H1 (cell line): ENCODE data around the gene PRSS12. TPM values are rescaled to one million over a fixed set of nuclear protein-coding genes. Genes with fewer than 3 reads are reported as not detected.

Experiments
- CTCF ChIA-PET: fragments of 300-600 bp; sonication (Branson Sonifier 250); formaldehyde crosslinking; loops from one replicate; lab custom pipeline; 2021; ENCODE audit not compliant: partially characterized antibody; lab: Charles Lee
- POLR2A ChIA-PET: fragments of 300-600 bp; sonication (Branson Sonifier 250); formaldehyde crosslinking; loops from one replicate; lab custom pipeline; 2021; ENCODE audit warnings: inconsistent platforms; ENCODE audit not compliant: partially characterized antibody; lab: Charles Lee
- DNase-seq, 2 experiments: peaks; one replicate each; pipeline versions ENCODE4 v3.0.0 to v3.0.0-alpha.2; 2010 to 2022; ENCODE audit warnings: low spot score in 2 of 2, low read depth in 1 of 2, mixed read lengths in 1 of 2
- FAIRE-seq: peaks from 2 replicates; lab custom pipeline; 2011; peaks lifted over from hg19 to GRCh38; lab: Jason Lieb, UNC
- H2AFZ ChIP-seq: 2 replicates; pipeline ENCODE4 v1.8.1; 2012; ENCODE audit warnings: low read length, inconsistent platforms
- H2AK5ac ChIP-seq: 2 replicates; pipeline ENCODE4 v1.6.1; 2013; ENCODE audit warnings: low read depth, low read length
- H2BK120ac ChIP-seq: replicated peaks from 2 replicates; pipeline ENCODE3; 2013; ENCODE audit warnings: low read depth, low read length, inconsistent platforms
- H2BK12ac ChIP-seq: 2 replicates; pipeline ENCODE4 v1.6.1; 2013; ENCODE audit warnings: low read depth, low read length
- H2BK15ac ChIP-seq: 2 replicates; pipeline ENCODE4 v1.6.1; 2013; ENCODE audit warnings: low read length
- H2BK20ac ChIP-seq: 2 replicates; pipeline ENCODE4 v1.6.1; 2013; ENCODE audit warnings: low read length
- H2BK5ac ChIP-seq: 2 replicates; pipeline ENCODE4 v1.6.1; 2013; ENCODE audit warnings: low read depth, low read length
- H3K14ac ChIP-seq: 2 replicates; pipeline ENCODE4 v1.6.1; 2013; ENCODE audit warnings: inconsistent platforms; ENCODE audit not compliant: insufficient read length
- H3K18ac ChIP-seq: 2 replicates; pipeline ENCODE4 v1.6.1; 2013; ENCODE audit warnings: low read length; ENCODE audit errors: extremely low read depth
- H3K23ac ChIP-seq: 2 replicates; pipeline ENCODE4 v1.6.1; 2013; ENCODE audit warnings: inconsistent platforms; ENCODE audit not compliant: insufficient read length
- H3K23me2 ChIP-seq: 2 replicates; pipeline ENCODE4 v1.6.1; 2013; ENCODE audit warnings: low read depth, low read length
- H3K27ac ChIP-seq: 2 replicates; pipeline ENCODE4 v1.6.1; 2011; ENCODE audit warnings: low read depth, low read length, inconsistent platforms
- H3K27me3 ChIP-seq, 4 experiments: replicated peaks in 1 of 4; 1 replicate in 1 of 4; 2 replicates in 3 of 4; pipeline versions ENCODE4 v1.6.1 to v1.8.1; 2011 to 2013; ENCODE audit warnings: low read length in 3 of 4, mild to moderate bottlenecking in 3 of 4, inconsistent platforms in 2 of 4, mixed read lengths in 2 of 4, moderate library complexity in 1 of 4; ENCODE audit not compliant: control insufficient read depth in 3 of 4, insufficient read depth in 3 of 4; ENCODE audit errors: extremely low read depth in 1 of 4
- H3K36me3 ChIP-seq, 4 experiments: 2 replicates each; pipeline versions ENCODE4 v1.6.1 to v1.8.1; 2011 to 2013; ENCODE audit warnings: mild to moderate bottlenecking in 4 of 4, low read length in 3 of 4, moderate library complexity in 2 of 4, control low read depth in 1 of 4, inconsistent platforms in 1 of 4; ENCODE audit not compliant: insufficient read depth in 4 of 4, control insufficient read depth in 2 of 4
- H3K4ac ChIP-seq: replicated peaks from 2 replicates; pipeline ENCODE3; 2013; ENCODE audit warnings: low read length, low read depth, mixed read lengths, inconsistent platforms; ENCODE audit not compliant: insufficient read length
- H3K4me1 ChIP-seq, 4 experiments: replicated peaks in 1 of 4; 1 replicate in 1 of 4; 2 replicates in 3 of 4; pipeline versions ENCODE4 v1.6.1 to v1.8.1; 2011 to 2013; ENCODE audit warnings: low read length in 3 of 4, inconsistent platforms in 2 of 4, mixed read lengths in 1 of 4; ENCODE audit not compliant: insufficient read depth in 4 of 4, control insufficient read depth in 3 of 4
- H3K4me2 ChIP-seq, 2 experiments: 2 replicates each; pipeline versions ENCODE4 v1.6.1 to v1.8.1; 2011 to 2013; ENCODE audit warnings: low read depth in 2 of 2, low read length in 2 of 2, control low read depth in 1 of 2, inconsistent platforms in 1 of 2, mild to moderate bottlenecking in 1 of 2; ENCODE audit not compliant: insufficient read depth in 1 of 2
- H3K4me3 ChIP-seq, 4 experiments: fragments of 200-600, 300-600 bp in 1 of 4; sonication (generic), shearing (Covaris generic), sonication (Bioruptor Twin) in 1 of 4; 2 replicates each; pipeline versions ENCODE4 v1.5.1 to v1.8.1; 2011 to 2016; ENCODE audit warnings: low read length in 4 of 4, low read depth in 3 of 4, control low read depth in 2 of 4, inconsistent platforms in 2 of 4, mild to moderate bottlenecking in 2 of 4, mixed read lengths in 1 of 4, moderate library complexity in 1 of 4; ENCODE audit not compliant: insufficient read depth in 2 of 4; ENCODE audit errors: extremely low read depth in 1 of 4
- H3K56ac ChIP-seq: replicated peaks from 2 replicates; pipeline ENCODE3; 2013; ENCODE audit warnings: low read depth, mild to moderate bottlenecking, mixed read lengths, low read length, inconsistent platforms; ENCODE audit not compliant: insufficient read length
- H3K79me1 ChIP-seq: 2 replicates; pipeline ENCODE4 v1.6.1; 2013; ENCODE audit warnings: low read depth, low read length, control low read depth
- H3K79me2 ChIP-seq, 2 experiments: 2 replicates each; pipeline versions ENCODE4 v1.6.1 to v1.8.1; 2012 to 2013; ENCODE audit warnings: low read length in 2 of 2, mild to moderate bottlenecking in 2 of 2, inconsistent platforms in 1 of 2; ENCODE audit not compliant: insufficient read depth in 2 of 2, control insufficient read depth in 1 of 2
- H3K9ac ChIP-seq, 4 experiments: replicated peaks in 1 of 4; 1 replicate in 1 of 4; 2 replicates in 3 of 4; pipeline versions ENCODE4 v1.6.1 to v1.8.1; 2011 to 2013; ENCODE audit warnings: low read depth in 3 of 4, low read length in 3 of 4, control low read depth in 2 of 4, mild to moderate bottlenecking in 2 of 4, moderate library complexity in 2 of 4, inconsistent platforms in 1 of 4; ENCODE audit errors: extremely low read depth in 1 of 4
- H3K9me3 ChIP-seq, 2 experiments: 2 replicates each; pipeline versions ENCODE4 v1.6.1 to v1.8.1; 2012 to 2013; ENCODE audit warnings: mild to moderate bottlenecking in 2 of 2, moderate library complexity in 2 of 2, control low read depth in 1 of 2, inconsistent platforms in 1 of 2, low read depth in 1 of 2, low read length in 1 of 2, mixed read lengths in 1 of 2; ENCODE audit not compliant: insufficient read depth in 2 of 2
- H4K20me1 ChIP-seq, 2 experiments: replicated peaks in 1 of 2; 2 replicates each; pipeline versions ENCODE3 to v1.8.1; 2011 to 2013; ENCODE audit warnings: inconsistent platforms in 2 of 2, low read length in 2 of 2, mild to moderate bottlenecking in 1 of 2; ENCODE audit not compliant: insufficient read depth in 2 of 2, control insufficient read depth in 1 of 2
- H4K5ac ChIP-seq: 2 replicates; pipeline ENCODE4 v1.6.1; 2013; ENCODE audit warnings: low read length, low read depth, mixed read lengths, inconsistent platforms; ENCODE audit not compliant: insufficient read length
- H4K8ac ChIP-seq: 2 replicates; pipeline ENCODE4 v1.8.0; 2013; ENCODE audit warnings: mild to moderate bottlenecking, moderate library complexity, low read length, inconsistent platforms; ENCODE audit not compliant: insufficient read depth; ENCODE audit errors: extremely low read depth
- H4K91ac ChIP-seq: replicated peaks from 2 replicates; pipeline ENCODE3; 2013; ENCODE audit warnings: low read length, mixed read lengths, inconsistent platforms; ENCODE audit not compliant: insufficient read length
- BACH1 ChIP-seq: IDR thresholded peaks from 2 replicates; pipeline ENCODE4 v1.6.1; 2012; ENCODE audit warnings: low read length, improper control_type of control experiment
- CBX5 ChIP-seq: fragments of 300-800, 300-1000 bp; sonication (generic); IDR thresholded peaks from 2 replicates; pipeline ENCODE4 v1.7.1; 2016; ENCODE audit warnings: antibody characterized with exemption, low read length, low read depth
- CBX8 ChIP-seq: fragments of 300-800, 300-1000 bp; sonication (generic); IDR thresholded peaks from 2 replicates; pipeline ENCODE4 v1.7.1; 2016; ENCODE audit warnings: low read depth, low read length, borderline replicate concordance
- HDAC2 ChIP-seq, 2 experiments: fragments of 300-600 bp in 1 of 2; sonication (generic) in 1 of 2; IDR thresholded peaks; 2 replicates each; pipeline ENCODE4 v1.6.1; 2011 to 2012; ENCODE audit warnings: low read depth in 2 of 2, low read length in 2 of 2, mild to moderate bottlenecking in 2 of 2, moderate library complexity in 2 of 2, borderline replicate concordance in 1 of 2, inconsistent platforms in 1 of 2
- NRF1 ChIP-seq: IDR thresholded peaks from 2 replicates; pipeline ENCODE4 v1.6.1; 2011; ENCODE audit warnings: mild to moderate bottlenecking, low read depth, low read length, improper control_type of control experiment
- POLR2A ChIP-seq, 2 experiments: IDR thresholded peaks; 1 replicate in 1 of 2; 2 replicates in 1 of 2; pipeline ENCODE4 v1.6.1; 2011; ENCODE audit warnings: low read depth in 2 of 2, low read length in 2 of 2, mild to moderate bottlenecking in 2 of 2; ENCODE audit errors: control extremely low read depth in 1 of 2
- SP1 ChIP-seq: IDR thresholded peaks from 2 replicates; pipeline ENCODE4 v1.6.1; 2011; ENCODE audit warnings: low read depth, low read length
- TAF7 ChIP-seq: optimal IDR thresholded peaks from 2 replicates; pipeline ENCODE3; 2011; ENCODE audit warnings: low read depth, mild to moderate bottlenecking, inconsistent platforms, low read length, moderate library complexity, borderline replicate concordance
- ZNF274 ChIP-seq: IDR thresholded peaks from 2 replicates; pipeline ENCODE4 v1.7.0; 2012; ENCODE audit warnings: low read length, borderline replicate concordance; ENCODE audit errors: extremely low read depth
- WGBS, 2 experiments: shearing (Covaris generic) in 1 of 2; methylation state at CpG; one replicate each; pipeline versions ENCODE4 v1.1.6 to v1.1.7; 2013 to 2015; ENCODE audit warnings: low lambda C conversion rate in 2 of 2, mixed read lengths in 2 of 2, inconsistent platforms in 1 of 2, low coverage in 1 of 2, missing lambda C conversion rate in 1 of 2; ENCODE audit not compliant: insufficient replicate concordance in 2 of 2, insufficient coverage in 1 of 2, insufficient read length in 1 of 2; ENCODE audit errors: extremely low coverage in 1 of 2, missing lambda C conversion rate in 1 of 2; 5-methylcytosine and 5-hydroxymethylcytosine counted together
- polyA plus RNA-seq, 7 experiments: library from polyadenylated mRNA; depleted of rRNA in 3 of 7; stranded (reverse) in 5 of 7; unstranded in 2 of 7; fragments of >200 nt in 5 of 7; fragments of 200-250 nt in 2 of 7; gene quantifications; 1 replicate in 5 of 7; 2 replicates in 1 of 7; 4 replicates in 1 of 7; pipeline versions ENCODE4 v1.2.1 to v1.2.3, GENCODE V29; 2011 to 2013; ENCODE audit warnings: missing spikeins in 2 of 7, mixed read lengths in 2 of 7
- total RNA-seq: library from RNA; stranded (reverse); fragmentation: NEBNext Ultra II Directional; extraction: Animal tissue kit (Norgen Biotek cat#: 25700); gene quantifications from 2 replicates; pipeline ENCODE4 v1.2.1, GENCODE V29; 2021
- TF ChIP-seq, protein P1 (sequence below): IDR thresholded peaks from 2 replicates; pipeline ENCODE4 v1.6.1; 2011; ENCODE audit warnings: low read depth, mild to moderate bottlenecking, low read length; ENCODE audit not compliant: insufficient read depth
- TF ChIP-seq, protein P2 (sequence below), 3 experiments: IDR thresholded peaks; 1 replicate in 2 of 3; 2 replicates in 1 of 3; pipeline versions ENCODE4 v1.5.1 to v1.6.1; 2011; ENCODE audit warnings: low read length in 3 of 3, mild to moderate bottlenecking in 3 of 3, inconsistent platforms in 2 of 3, low read depth in 1 of 3, moderate library complexity in 1 of 3; ENCODE audit not compliant: insufficient read depth in 1 of 3; ENCODE audit errors: control extremely low read depth in 1 of 3

PRSS12 gene
- total and polyA plus RNA-seq, 2 of the 8 experiments (the other 6 are each of a cell fraction or from before 2014, with no cell fraction given), result 2.6 to 9.3 TPM

DNA sequence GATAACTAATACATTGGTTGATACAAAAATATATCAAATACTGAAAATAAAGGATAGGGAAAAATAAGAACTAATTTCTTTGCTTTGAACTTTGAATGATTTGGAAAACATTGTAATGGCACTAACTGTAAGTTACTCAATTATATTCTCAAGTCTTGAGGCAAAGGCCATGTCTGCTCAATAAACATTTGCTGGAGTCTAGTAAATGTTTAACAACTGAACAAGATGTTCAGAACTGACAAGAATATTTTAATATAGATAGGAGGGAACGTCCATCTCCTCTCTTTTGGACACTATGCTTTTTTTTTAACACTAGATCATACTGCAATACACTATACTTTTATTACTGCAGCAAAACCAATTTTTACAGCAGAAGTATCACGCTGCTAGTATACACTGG, 76.2 kb downstream of the PRSS12 start:
- Histone ChIP-seq H4K20me1 (peaks cover 0 to 3% of the 10 kb centered on the region in 2 experiments), H2AK5ac (no peak overlapping the region), H3K23ac (no peak overlapping the region), H3K4me1 (peaks cover 0 to 8% (median 0%) of the 10 kb centered on the region in 4 experiments; a peak in 2 of 7 replicates), H4K8ac (no peak overlapping the region), H3K79me1 (no peaks in the 10 kb centered on the region; the same call in 1 of the 2 replicates), H3K56ac (no peak overlapping the region), H3K36me3 (peaks cover 0 to 25% (median 6%) of the 10 kb centered on the region in 4 experiments; a peak in 5 of 8 replicates), H2BK120ac (no peak overlapping the region), H3K4ac (no peak overlapping the region), H3K27ac (no peak overlapping the region), H2BK15ac (no peak overlapping the region), H3K9ac (no peak overlapping the region), H2BK5ac (no peak overlapping the region), H4K5ac (no peak overlapping the region), H3K27me3 (no peaks in the 10 kb centered on the region), H2BK12ac (no peak overlapping the region), H3K14ac (no peak overlapping the region), H3K4me3 (no peak overlapping the region), H3K23me2 (peaks cover 2% of the 10 kb centered on the region), H3K79me2 (peaks cover 0 to 14% of the 10 kb centered on the region in 2 experiments; a peak in 3 of 4 replicates), H3K18ac (no peak overlapping the region), H3K9me3 (no peaks in the 10 kb centered on the region), H2BK20ac (no peak overlapping the region), H3K4me2 (no peak overlapping the region), H2AFZ (no peak overlapping the region), H4K91ac (no peak overlapping the region)
- POLR2A ChIA-PET, result no interaction called here
- 82% methylated on average over 2 of the region's 2 CpGs; no CpG with 5 or more reads in 1 of the 2 experiments for WGBS, 2 experiments
- DNase-seq (no peak), FAIRE-seq (no peak)
- CTCF ChIA-PET, result no interaction called here
- TF ChIP-seq HDAC2 (IDR thresholded peaks at IDR 0.05; ENCODE audit: borderline replicate concordance in 1 of 2, low read depth in 2 of 2, low read length in 2 of 2) (no peak), SP1 (no peak), CBX8 (no peak), ZNF274 (no peak), NRF1 (no peak), CBX5 (no peak), TAF7 (no peak), BACH1 (no peak), POLR2A (IDR thresholded peaks at IDR 0.05; ENCODE audit: control extremely low read depth in 1 of 2, low read depth in 2 of 2, low read length in 2 of 2) (no peak)
- TF ChIP-seq, protein P1, sequence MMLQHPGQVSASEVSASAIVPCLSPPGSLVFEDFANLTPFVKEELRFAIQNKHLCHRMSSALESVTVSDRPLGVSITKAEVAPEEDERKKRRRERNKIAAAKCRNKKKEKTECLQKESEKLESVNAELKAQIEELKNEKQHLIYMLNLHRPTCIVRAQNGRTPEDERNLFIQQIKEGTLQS, result no peak
- TF ChIP-seq, protein P2, sequence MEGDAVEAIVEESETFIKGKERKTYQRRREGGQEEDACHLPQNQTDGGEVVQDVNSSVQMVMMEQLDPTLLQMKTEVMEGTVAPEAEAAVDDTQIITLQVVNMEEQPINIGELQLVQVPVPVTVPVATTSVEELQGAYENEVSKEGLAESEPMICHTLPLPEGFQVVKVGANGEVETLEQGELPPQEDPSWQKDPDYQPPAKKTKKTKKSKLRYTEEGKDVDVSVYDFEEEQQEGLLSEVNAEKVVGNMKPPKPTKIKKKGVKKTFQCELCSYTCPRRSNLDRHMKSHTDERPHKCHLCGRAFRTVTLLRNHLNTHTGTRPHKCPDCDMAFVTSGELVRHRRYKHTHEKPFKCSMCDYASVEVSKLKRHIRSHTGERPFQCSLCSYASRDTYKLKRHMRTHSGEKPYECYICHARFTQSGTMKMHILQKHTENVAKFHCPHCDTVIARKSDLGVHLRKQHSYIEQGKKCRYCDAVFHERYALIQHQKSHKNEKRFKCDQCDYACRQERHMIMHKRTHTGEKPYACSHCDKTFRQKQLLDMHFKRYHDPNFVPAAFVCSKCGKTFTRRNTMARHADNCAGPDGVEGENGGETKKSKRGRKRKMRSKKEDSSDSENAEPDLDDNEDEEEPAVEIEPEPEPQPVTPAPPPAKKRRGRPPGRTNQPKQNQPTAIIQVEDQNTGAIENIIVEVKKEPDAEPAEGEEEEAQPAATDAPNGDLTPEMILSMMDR (IDR thresholded peaks at IDR 0.05; ENCODE audit: control extremely low read depth in 1 of 3, insufficient read depth in 1 of 3, low read depth in 1 of 3, low read length in 3 of 3), result no peak
